ENCODE data around the gene SLC6A18.

DNA sequence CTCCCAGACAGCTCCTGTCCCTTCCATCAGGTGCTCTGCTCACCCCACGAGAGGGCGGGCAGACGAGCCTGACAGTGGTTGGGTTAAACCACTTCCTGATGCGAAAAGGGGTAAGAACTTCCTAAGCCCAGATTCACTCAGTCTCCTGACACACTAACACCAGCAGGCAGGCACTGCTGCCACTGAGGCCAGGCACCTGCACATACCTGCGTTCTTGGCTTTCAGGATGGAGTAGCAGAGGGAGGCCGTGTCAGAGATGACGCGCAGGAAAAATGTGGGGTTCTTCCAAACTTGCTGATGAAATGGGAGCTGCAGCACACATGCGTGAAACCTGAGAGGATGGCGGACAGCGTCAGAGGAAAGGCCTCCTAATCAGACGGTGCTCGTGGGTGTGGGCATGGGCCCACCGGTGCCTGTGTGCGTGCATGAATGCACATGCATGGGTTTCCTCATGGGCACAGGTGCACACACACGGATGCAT lies 29.9 kb downstream of the SLC6A18 start:
- TF ChIP-seq CTCF (IDR thresholded peaks at IDR 0.05) (no peak), POLR2A (IDR thresholded peaks at IDR 0.05) (no peak)

All from esophagus squamous epithelium (tissue), 4 donors.